ENCODE results near the gene RPL11. TPM values are rescaled to one million over a fixed set of nuclear protein-coding genes. Genes with fewer than 3 reads are reported as not detected.
"Not testable (repeated sequence)": the region's sequence is repeated elsewhere in the genome, so short reads cannot be mapped to it uniquely, and the experiment has no call there.

RPL11 gene
- total RNA-seq, 3 donors from 2014 or later: 729 to 882 (median 820) TPM

DNA sequence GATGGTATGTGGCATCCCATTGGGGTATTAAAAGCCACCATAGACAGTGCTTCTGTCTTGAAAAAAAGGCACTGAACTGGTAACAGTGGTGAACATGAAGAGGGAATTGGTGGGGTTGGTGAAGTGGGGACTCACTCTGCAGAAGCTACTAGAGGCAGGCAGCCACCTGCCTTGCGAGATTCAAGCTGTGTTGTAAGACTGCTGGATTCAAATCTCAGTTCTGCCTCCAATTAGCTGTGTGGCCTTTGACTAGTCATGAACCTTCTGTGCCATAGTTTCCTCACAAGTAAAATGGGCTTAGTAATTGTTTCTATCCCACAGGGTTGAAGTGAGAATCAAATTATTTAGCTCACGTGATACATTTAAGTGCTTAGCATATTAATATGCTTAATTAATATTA lies 35.1 kb downstream of the RPL11 start:
- H3K36me3 ChIP-seq (ENCODE audit: low read depth): no peaks in the 10 kb centered on the region
- intact Hi-C loops (cut with DNase I, micrococcal nuclease): no loop called here
- no peak overlapping the region for H3K4me3 ChIP-seq
- DNase-seq: no peak
- ATAC-seq: no peak
- TF ChIP-seq, protein P1, sequence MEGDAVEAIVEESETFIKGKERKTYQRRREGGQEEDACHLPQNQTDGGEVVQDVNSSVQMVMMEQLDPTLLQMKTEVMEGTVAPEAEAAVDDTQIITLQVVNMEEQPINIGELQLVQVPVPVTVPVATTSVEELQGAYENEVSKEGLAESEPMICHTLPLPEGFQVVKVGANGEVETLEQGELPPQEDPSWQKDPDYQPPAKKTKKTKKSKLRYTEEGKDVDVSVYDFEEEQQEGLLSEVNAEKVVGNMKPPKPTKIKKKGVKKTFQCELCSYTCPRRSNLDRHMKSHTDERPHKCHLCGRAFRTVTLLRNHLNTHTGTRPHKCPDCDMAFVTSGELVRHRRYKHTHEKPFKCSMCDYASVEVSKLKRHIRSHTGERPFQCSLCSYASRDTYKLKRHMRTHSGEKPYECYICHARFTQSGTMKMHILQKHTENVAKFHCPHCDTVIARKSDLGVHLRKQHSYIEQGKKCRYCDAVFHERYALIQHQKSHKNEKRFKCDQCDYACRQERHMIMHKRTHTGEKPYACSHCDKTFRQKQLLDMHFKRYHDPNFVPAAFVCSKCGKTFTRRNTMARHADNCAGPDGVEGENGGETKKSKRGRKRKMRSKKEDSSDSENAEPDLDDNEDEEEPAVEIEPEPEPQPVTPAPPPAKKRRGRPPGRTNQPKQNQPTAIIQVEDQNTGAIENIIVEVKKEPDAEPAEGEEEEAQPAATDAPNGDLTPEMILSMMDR (IDR thresholded peaks at IDR 0.05): no peak
- H3K4me1 ChIP-seq (ENCODE audit: low read depth): peaks cover 14% of the 10 kb centered on the region
- H3K9me3 ChIP-seq: no peaks in the 10 kb centered on the region

DNA sequence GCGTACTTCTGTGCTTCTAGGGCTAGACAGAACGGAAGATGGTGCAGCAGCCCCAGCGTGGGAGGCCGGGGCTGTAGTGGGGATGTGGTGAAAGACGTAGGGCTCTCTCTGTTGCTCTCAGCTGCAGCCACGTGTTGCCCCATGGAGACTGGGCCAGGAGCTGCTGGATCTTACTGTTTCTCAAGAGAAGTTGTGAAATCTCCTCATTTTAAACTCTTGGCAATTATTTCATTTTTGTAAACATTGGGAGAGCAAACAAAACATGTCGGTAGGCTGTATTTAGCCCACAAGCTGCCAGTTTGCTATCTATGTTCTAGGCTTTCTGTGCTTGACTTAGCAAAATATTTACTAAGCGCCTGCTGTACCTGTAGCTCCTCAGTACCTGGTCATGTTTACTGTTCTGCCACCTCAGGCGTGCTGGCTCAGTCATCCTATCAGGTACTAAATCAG lies 35.8 kb downstream of the RPL11 start:
- Histone ChIP-seq H3K4me3 (no peak overlapping the region), H3K9me3 (no peaks in the 10 kb centered on the region), H3K36me3 (ENCODE audit: low read depth) (no peaks in the 10 kb centered on the region), H3K4me1 (ENCODE audit: low read depth) (peaks cover 14% of the 10 kb centered on the region)
- TF ChIP-seq, protein P1 (IDR thresholded peaks at IDR 0.05): no peak
- peak; percentile 43 to 78 (median 48) for DNase-seq
- intact Hi-C loops (cut with DNase I, micrococcal nuclease): no loop called here
- peak; percentile 84 for ATAC-seq

DNA sequence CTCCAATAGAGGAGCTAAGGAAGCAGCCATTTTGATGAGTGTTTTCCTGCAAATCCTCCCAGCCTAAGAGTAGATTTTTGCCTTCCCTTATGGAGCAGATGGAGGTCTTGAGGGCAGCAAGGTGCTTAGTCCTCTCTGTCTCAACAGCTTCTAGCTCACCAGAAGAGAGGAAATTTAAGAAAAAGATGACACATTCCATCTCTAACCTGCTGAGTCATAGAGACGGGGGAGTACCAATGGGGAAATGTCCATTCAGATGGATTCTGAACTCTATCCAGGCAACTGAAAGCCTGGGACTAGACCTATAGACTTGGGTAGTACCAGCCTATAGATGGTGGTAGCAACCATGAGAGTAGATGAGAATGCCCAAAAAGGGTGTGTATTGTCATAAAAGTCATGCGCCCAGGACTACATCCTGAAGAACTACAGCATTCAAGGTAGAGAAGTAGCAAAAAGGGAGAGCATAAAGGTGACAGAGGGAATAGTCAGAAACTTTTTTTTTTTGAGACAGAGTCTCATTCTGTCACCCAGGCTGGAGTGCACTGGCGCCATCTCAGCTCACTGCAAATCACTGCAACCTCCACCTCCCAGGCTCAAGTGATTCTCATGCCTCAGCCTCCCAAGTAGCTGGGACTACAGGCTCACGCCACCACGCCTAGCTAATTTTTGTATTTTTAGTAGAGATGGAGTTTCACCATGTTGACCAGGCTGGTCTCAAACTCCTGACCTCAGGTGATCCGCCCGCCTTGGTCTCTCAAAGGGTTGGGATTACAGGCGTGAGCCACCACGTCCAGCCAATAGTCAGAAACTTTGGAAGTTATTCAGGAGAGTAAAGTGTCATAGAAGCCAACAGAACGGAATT lies 41.0 kb downstream of the RPL11 start:
- Histone ChIP-seq H3K4me1 (ENCODE audit: low read depth) (peaks cover 12% of the 10 kb centered on the region), H3K4me3 (no peak overlapping the region), H3K9me3 (no peaks in the 10 kb centered on the region), H3K36me3 (ENCODE audit: low read depth) (no peaks in the 10 kb centered on the region)
- TF ChIP-seq, protein P1 (IDR thresholded peaks at IDR 0.05): no peak
- no peak for DNase-seq
- ATAC-seq: peak; percentile 52
- intact Hi-C loops (cut with DNase I, micrococcal nuclease): no loop called here

DNA sequence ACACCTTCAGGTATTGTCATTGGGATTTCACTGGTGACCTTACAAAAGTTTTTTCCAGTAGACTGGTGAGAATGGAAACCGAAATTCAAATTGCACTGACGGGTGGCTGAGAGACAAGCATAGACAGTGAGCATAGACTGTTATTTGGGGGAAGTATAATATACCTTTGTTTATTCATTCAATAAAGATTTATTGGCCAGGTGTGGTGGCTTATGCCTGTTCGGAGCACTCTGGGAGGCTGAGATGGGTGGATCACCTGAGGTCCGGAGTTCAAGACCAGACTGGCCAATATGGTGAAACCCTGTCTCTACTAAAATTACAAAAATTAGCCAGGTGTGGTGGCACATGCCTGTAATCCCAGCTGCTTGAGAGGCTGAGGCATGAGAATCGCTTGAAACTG lies 41.7 kb downstream of the RPL11 start:
- DNase-seq (peak in 2 of 3 donors; percentile 43), ATAC-seq (peak; percentile 89)
- intact Hi-C loops (cut with DNase I, micrococcal nuclease); H3K4me3 ChIP-seq; H3K9me3 ChIP-seq; H3K4me1 ChIP-seq (ENCODE audit: low read depth); H3K36me3 ChIP-seq (ENCODE audit: low read depth): not testable (repeated sequence)

DNA sequence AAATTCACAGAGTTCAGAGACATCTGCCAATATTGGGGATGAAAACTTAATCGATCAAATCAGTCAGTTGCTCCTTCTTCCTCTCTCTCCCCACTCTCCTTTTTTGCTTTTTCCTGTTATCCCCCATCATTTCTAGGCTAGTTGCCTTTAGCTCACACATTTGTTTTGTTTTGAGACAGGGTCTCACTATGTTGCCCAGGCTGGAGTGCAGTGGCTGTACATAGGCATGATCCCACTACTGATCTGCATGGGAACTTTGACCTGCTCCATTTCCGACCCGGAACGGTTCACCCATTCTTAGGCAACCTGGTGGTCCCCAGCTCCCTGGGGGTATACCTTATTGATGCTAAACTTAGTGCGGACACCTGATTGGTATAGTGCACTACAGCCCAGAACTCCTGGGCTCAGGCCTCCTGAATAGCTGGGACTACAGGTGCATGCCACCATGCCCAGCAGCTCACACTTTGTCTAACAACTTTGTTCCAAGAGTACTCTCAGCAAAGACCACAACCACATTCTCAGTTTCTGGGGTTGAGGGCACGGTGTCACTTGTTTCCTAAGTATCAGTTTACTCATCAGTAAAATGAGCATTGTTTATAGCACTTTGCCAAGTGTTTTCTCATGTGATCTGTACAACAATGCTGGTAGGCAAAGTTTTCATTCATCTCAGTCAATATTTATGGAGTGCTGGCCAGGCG lies 45.0 kb downstream of the RPL11 start:
- H3K36me3 ChIP-seq (ENCODE audit: low read depth): no peaks in the 10 kb centered on the region
- H3K9me3 ChIP-seq: no peaks in the 10 kb centered on the region
- TF ChIP-seq, protein P1 (IDR thresholded peaks at IDR 0.05): no peak
- H3K4me1 ChIP-seq (ENCODE audit: low read depth): peaks cover 3% of the 10 kb centered on the region
- no peak for DNase-seq
- H3K4me3 ChIP-seq: no peak overlapping the region
- intact Hi-C loops (cut with DNase I, micrococcal nuclease): no loop called here
- ATAC-seq: no peak

DNA sequence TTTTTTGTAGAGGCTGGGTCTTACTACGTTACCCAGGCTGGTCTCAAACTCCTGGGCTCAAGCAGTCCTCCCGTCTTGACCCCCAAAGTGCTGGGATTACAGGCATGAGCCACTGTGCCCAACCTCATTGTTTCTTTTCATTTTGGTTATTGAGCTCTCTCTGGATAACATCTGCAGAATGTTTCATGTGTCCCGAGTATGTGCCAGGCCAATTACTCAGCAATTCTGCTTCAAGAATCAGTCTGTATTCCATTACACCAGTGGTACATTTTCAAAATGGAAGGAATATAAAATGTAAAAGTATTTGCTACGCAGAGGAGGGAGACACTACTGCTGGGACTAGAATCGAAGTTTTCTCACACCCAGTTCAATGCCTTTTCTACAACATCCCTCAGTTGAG lies 50.0 kb downstream of the RPL11 start:
- no peak overlapping the region for H3K4me3 ChIP-seq
- intact Hi-C loops (cut with DNase I, micrococcal nuclease): no loop called here
- ATAC-seq (no peak), DNase-seq (no peak)
- H3K36me3 ChIP-seq (ENCODE audit: low read depth): no peaks in the 10 kb centered on the region
- TF ChIP-seq, protein P1 (IDR thresholded peaks at IDR 0.05): no peak
- peaks cover 17% of the 10 kb centered on the region for H3K4me1 ChIP-seq (ENCODE audit: low read depth)
- no peaks in the 10 kb centered on the region for H3K9me3 ChIP-seq

All from mucosa of descending colon (tissue), 3 donors.